K562 (cell line): Measurements from ENCODE around the gene VDAC1. TPM values are rescaled to one million over a fixed set of nuclear protein-coding genes. Genes with fewer than 3 reads are reported as not detected.

ENCODE experiments used
- BACH1 ChIP-seq: fragments of 200-800 bp; sonication (Bioruptor generic); IDR thresholded peaks from 2 replicates; pipeline ENCODE4 v1.6.1; 2016; ENCODE audit warnings: missing genetic modification characterization, missing compliant biosample characterization
- CBFB ChIP-seq: sonication (generic); formaldehyde crosslinking; IDR thresholded peaks from 2 replicates; pipeline ENCODE4 v1.4.0; 2020; ENCODE audit warnings: mild to moderate bottlenecking, missing genetic modification reagents
- COPS2 ChIP-seq: fragments of 450-650 bp; conservative IDR thresholded peaks from 2 replicates; pipeline ENCODE4 v1.6.1; 2016; ENCODE audit warnings: mild to moderate bottlenecking, moderate library complexity
- GATAD2B ChIP-seq: fragments of 450-650 bp; IDR thresholded peaks from 2 replicates; pipeline ENCODE4 v1.6.1; 2017; ENCODE audit warnings: mild to moderate bottlenecking, borderline replicate concordance
- KLF10 ChIP-seq: fragments of 250-450 bp; sonication (Bioruptor Pico); IDR thresholded peaks from 2 replicates; pipeline ENCODE4 v1.6.1; 2021; ENCODE audit warnings: matching md5 sums
- NONO ChIP-seq, 2 experiments: fragments of 200-400 bp in 1 of 2; fragments of 450-650 bp in 1 of 2; formaldehyde crosslinking in 1 of 2; IDR thresholded peaks; 2 replicates each; pipeline ENCODE4 v1.6.1; 2017; ENCODE audit warnings: low read depth in 2 of 2, mild to moderate bottlenecking in 2 of 2, moderate library complexity in 2 of 2, low read length in 1 of 2
- PML ChIP-seq: IDR thresholded peaks from 2 replicates; pipeline ENCODE4 v1.6.1; 2012; ENCODE audit warnings: low read length, inconsistent platforms
- RAD21 ChIP-seq, 2 experiments: fragments of 250-450 bp in 1 of 2; fragments of 450-650 bp in 1 of 2; sonication (Bioruptor Pico) in 1 of 2; formaldehyde crosslinking in 1 of 2; IDR thresholded peaks in 1 of 2; conservative IDR thresholded peaks in 1 of 2; 2 replicates each; pipeline versions ENCODE4 v1.4.0 to v1.8.0; 2020 to 2022; ENCODE audit warnings: mild to moderate bottlenecking in 2 of 2, moderate library complexity in 1 of 2
- RBM14 ChIP-seq: fragments of 200-400 bp; formaldehyde crosslinking; IDR thresholded peaks from 2 replicates; pipeline ENCODE4 v1.6.1; 2018; ENCODE audit warnings: low read depth, mild to moderate bottlenecking, low read length, moderate library complexity, borderline replicate concordance; ENCODE audit not compliant: insufficient read depth
- RFX1 ChIP-seq: fragments of 450-650 bp; IDR thresholded peaks from 2 replicates; pipeline ENCODE4 v1.6.1; 2016; ENCODE audit warnings: mild to moderate bottlenecking, moderate library complexity
- SP1 ChIP-seq: sonication (generic); formaldehyde crosslinking; IDR thresholded peaks from 2 replicates; pipeline ENCODE4 v1.8.1; 2022; ENCODE audit warnings: mild to moderate bottlenecking, missing genetic modification reagents
- TARDBP ChIP-seq: fragments of 450-650 bp; IDR thresholded peaks from 2 replicates; pipeline ENCODE4 v1.6.1; 2016
- TRIM28 ChIP-seq: fragments of 450-650 bp; IDR thresholded peaks from 2 replicates; pipeline ENCODE4 v1.6.1; 2017
- ZFP1 ChIP-seq: fragments of 450-650 bp; formaldehyde crosslinking; IDR thresholded peaks from 2 replicates; pipeline ENCODE4 v1.4.0; 2020; ENCODE audit warnings: mild to moderate bottlenecking, mixed read lengths
- ZNF311 ChIP-seq: fragments of 250-450 bp; sonication (Bioruptor Pico); IDR thresholded peaks from 2 replicates; pipeline ENCODE4 v1.4.0; 2020; ENCODE audit warnings: mild to moderate bottlenecking, moderate library complexity
- polyA plus RNA-seq, 8 experiments: library from polyadenylated mRNA; depleted of rRNA in 4 of 8; stranded (reverse) in 5 of 8; unstranded in 3 of 8; fragments of >200 nt; fragmentation: Nextera tagmentation in 2 of 8; fragmentation: Illumina TruSeq in 1 of 8; extraction: Ambion mirVana in 2 of 8; extraction: Trizol in 1 of 8; gene quantifications; 2 replicates each; pipeline versions ENCODE4 v1.2.1 to v1.2.3, GENCODE V29; 2011 to 2014; ENCODE audit warnings: inconsistent platforms in 1 of 8, missing spikeins in 1 of 8
- total RNA-seq, 7 experiments: library from RNA; depleted of rRNA in 6 of 7; stranded (reverse); fragments of >200 nt in 6 of 7; fragmentation: Illumina TruSeq in 2 of 7; extraction: Trizol in 2 of 7; gene quantifications; 2 replicates each; pipeline versions ENCODE4 v1.2.1 to v1.2.3, GENCODE V29; 2011 to 2021; ENCODE audit warnings: low replicate concordance in 1 of 7
- TF ChIP-seq, protein P1 (sequence below): IDR thresholded peaks from 2 replicates; pipeline ENCODE4 v1.6.1; 2014; ENCODE audit warnings: antibody characterized with exemption
- TF ChIP-seq, protein P2 (sequence below): fragments of 250-450 bp; sonication (Bioruptor Pico); IDR thresholded peaks from 2 replicates; pipeline ENCODE4 v1.4.0; 2020; ENCODE audit warnings: borderline replicate concordance
- TF ChIP-seq, protein P3 (sequence below), 2 experiments: fragments of 450-650 bp in 1 of 2; sonication (generic) in 1 of 2; formaldehyde crosslinking in 1 of 2; IDR thresholded peaks in 1 of 2; conservative IDR thresholded peaks in 1 of 2; 2 replicates each; pipeline versions ENCODE4 v1.6.1 to v1.8.1; 2016 to 2023; ENCODE audit warnings: mild to moderate bottlenecking in 2 of 2, moderate library complexity in 2 of 2, inconsistent platforms in 1 of 2, missing genetic modification reagents in 1 of 2
- TF ChIP-seq, protein P4 (sequence below): sonication (generic); formaldehyde crosslinking; IDR thresholded peaks from 2 replicates; pipeline ENCODE4 v1.8.0; 2022; ENCODE audit warnings: mild to moderate bottlenecking, missing genetic modification reagents
- TF ChIP-seq, protein P5 (sequence below): sonication (generic); formaldehyde crosslinking; IDR thresholded peaks from 2 replicates; pipeline ENCODE4 v1.8.0; 2023; ENCODE audit warnings: mild to moderate bottlenecking, missing genetic modification reagents

Gene VDAC1
- total and polyA plus RNA-seq, 9 of the 15 experiments (the other 6 are each of a cell fraction or from before 2014, with no cell fraction given): 168 to 366 (median 293) TPM

DNA sequence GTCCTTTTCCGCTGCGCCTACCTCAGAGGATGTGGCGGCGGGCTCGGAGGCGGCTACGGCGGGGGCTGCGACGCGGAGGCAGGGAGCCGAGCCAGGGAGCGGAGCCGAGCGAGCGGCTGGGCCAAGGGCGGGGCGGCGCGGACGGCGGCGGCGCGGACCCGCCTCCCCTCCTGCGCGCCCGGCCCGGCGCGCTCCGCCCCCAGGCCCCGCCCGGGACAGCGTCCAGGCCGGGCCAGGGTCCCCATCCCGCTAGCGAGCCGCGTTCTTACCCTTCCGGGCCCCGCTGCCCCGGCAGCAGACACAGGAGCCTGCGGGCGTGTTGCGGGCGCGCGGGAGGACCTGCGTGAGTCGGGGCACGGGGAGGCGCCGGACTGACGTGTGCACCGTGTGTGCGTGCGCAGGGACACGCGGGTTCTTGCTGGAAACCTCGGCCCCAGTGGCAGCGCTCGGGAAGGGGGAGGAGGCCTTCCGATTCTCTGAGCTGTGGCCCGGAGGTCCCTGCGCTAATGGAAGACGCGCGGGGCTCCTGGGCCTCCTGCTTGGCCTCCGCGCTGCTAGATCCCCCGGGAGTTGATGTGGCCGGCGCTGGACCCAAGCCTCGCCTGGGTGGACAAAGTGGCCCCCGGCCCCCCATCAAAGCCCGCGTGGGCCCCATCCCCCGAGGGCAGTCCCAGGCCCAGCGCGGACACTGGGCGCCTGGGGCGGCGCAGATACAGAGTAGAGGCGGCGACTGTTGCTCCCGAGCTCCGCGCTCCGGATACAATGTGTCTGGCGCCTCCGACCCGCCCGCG lies at the start of gene VDAC1 (continued):
- TF ChIP-seq, protein P1, sequence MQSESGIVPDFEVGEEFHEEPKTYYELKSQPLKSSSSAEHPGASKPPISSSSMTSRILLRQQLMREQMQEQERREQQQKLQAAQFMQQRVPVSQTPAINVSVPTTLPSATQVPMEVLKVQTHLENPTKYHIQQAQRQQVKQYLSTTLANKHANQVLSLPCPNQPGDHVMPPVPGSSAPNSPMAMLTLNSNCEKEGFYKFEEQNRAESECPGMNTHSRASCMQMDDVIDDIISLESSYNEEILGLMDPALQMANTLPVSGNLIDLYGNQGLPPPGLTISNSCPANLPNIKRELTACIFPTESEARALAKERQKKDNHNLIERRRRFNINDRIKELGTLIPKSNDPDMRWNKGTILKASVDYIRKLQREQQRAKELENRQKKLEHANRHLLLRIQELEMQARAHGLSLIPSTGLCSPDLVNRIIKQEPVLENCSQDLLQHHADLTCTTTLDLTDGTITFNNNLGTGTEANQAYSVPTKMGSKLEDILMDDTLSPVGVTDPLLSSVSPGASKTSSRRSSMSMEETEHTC: no peak
- TF ChIP-seq TRIM28 (no peak), COPS2 (no peak), ZFP1 (CRISPR knock-in tag) (no peak), TARDBP (peak; percentile 29; the same call in 1 of the 2 replicates), NONO (IDR thresholded peaks at IDR 0.05; ENCODE audit: low read depth in 2 of 2, low read length in 1 of 2) (peak in 1 of 2 experiments; percentile 6; a peak in 1 of 4 replicates), RBM14 (no peak), SP1 (no peak), GATAD2B (no peak), ZNF311 (CRISPR knock-in tag) (no peak), PML (no peak; the same call in 1 of the 2 replicates), KLF10 (no peak), RAD21 (CRISPR knock-in tag; conservative IDR thresholded peaks at IDR 0.05 in 1 of 2, IDR thresholded peaks at IDR 0.05 in 1 of 2) (no peak), RFX1 (no peak), CBFB (CRISPR knock-in tag) (no peak), BACH1 (tag) (no peak)
- TF ChIP-seq, protein P2, sequence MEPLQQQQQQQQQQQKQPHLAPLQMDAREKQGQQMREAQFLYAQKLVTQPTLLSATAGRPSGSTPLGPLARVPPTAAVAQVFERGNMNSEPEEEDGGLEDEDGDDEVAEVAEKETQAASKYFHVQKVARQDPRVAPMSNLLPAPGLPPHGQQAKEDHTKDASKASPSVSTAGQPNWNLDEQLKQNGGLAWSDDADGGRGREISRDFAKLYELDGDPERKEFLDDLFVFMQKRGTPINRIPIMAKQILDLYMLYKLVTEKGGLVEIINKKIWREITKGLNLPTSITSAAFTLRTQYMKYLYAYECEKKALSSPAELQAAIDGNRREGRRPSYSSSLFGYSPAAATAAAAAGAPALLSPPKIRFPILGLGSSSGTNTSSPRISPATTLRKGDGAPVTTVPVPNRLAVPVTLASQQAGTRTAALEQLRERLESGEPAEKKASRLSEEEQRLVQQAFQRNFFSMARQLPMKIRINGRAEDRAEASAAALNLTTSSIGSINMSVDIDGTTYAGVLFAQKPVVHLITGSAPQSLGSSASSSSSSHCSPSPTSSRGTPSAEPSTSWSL (CRISPR knock-in tag): no peak
- TF ChIP-seq, protein P3, sequence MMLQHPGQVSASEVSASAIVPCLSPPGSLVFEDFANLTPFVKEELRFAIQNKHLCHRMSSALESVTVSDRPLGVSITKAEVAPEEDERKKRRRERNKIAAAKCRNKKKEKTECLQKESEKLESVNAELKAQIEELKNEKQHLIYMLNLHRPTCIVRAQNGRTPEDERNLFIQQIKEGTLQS (IDR thresholded peaks at IDR 0.05): no peak
- TF ChIP-seq, protein P3 (CRISPR knock-in tag; conservative IDR thresholded peaks at IDR 0.05): no peak
- TF ChIP-seq, protein P4, sequence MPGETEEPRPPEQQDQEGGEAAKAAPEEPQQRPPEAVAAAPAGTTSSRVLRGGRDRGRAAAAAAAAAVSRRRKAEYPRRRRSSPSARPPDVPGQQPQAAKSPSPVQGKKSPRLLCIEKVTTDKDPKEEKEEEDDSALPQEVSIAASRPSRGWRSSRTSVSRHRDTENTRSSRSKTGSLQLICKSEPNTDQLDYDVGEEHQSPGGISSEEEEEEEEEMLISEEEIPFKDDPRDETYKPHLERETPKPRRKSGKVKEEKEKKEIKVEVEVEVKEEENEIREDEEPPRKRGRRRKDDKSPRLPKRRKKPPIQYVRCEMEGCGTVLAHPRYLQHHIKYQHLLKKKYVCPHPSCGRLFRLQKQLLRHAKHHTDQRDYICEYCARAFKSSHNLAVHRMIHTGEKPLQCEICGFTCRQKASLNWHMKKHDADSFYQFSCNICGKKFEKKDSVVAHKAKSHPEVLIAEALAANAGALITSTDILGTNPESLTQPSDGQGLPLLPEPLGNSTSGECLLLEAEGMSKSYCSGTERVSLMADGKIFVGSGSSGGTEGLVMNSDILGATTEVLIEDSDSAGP (CRISPR knock-in tag): no peak
- TF ChIP-seq, protein P5, sequence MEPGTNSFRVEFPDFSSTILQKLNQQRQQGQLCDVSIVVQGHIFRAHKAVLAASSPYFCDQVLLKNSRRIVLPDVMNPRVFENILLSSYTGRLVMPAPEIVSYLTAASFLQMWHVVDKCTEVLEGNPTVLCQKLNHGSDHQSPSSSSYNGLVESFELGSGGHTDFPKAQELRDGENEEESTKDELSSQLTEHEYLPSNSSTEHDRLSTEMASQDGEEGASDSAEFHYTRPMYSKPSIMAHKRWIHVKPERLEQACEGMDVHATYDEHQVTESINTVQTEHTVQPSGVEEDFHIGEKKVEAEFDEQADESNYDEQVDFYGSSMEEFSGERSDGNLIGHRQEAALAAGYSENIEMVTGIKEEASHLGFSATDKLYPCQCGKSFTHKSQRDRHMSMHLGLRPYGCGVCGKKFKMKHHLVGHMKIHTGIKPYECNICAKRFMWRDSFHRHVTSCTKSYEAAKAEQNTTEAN: no peak
